ENCODE measurements around the gene PARM1.
A peak's percentile ranks its signal among the peaks of the same experiment; 100 is the strongest.
"Not testable (repeated sequence)": the region's sequence is repeated elsewhere in the genome, so short reads cannot be mapped to it uniquely, and the experiment has no call there.

PARM1 gene

GRCh38 chr4:74975848-74976824, 43.2 kb downstream of the PARM1 start:
- intact Hi-C loops (cut with DNase I) = no loop called here
- no peak for DNase-seq

- intact Hi-C loops (cut with DNase I) = no loop called here
- no peak for DNase-seq
Measured at GRCh38 chr4:74982546-74983252, 49.8 kb downstream of the PARM1 start.

GRCh38 chr4:74983253-74983635, 50.3 kb downstream of the PARM1 start:
- intact Hi-C loops (cut with DNase I) = no loop called here
- DNase-seq = no peak

- intact Hi-C loops (cut with DNase I) = no loop called here
- DNase-seq = no peak
Measured at GRCh38 chr4:74990276-74990875, 57.5 kb downstream of the PARM1 start.

GRCh38 chr4:74994436-74994835, 61.5 kb downstream of the PARM1 start:
- intact Hi-C loops (cut with DNase I) = not testable (repeated sequence)

GRCh38 chr4:74996996-74997395, 64.1 kb downstream of the PARM1 start:
- intact Hi-C loops (cut with DNase I) = no loop called here

More at GRCh38 chr4:74994436-74994835, 61.5 kb downstream of the PARM1 start:
- not testable (repeated sequence) for DNase-seq

GRCh38 chr4:74997948-74998729, 65.2 kb downstream of the PARM1 start:
- peak in 4 of 10 donors; percentile 5 to 67 (median 40) for DNase-seq
- intact Hi-C loops (cut with DNase I) = no loop called here

More at GRCh38 chr4:74996996-74997395, 64.1 kb downstream of the PARM1 start:
- no peak for DNase-seq

GRCh38 chr4:74999714-75000309, 66.9 kb downstream of the PARM1 start:
- intact Hi-C loops (cut with DNase I) = no loop called here
- peak in 2 of 10 donors; percentile 39 to 56 for DNase-seq

GRCh38 chr4:75001871-75002270, 69.0 kb downstream of the PARM1 start:
- intact Hi-C loops (cut with DNase I) = no loop called here
- DNase-seq = no peak

- DNase-seq = no peak
- intact Hi-C loops (cut with DNase I) = no loop called here
Measured at GRCh38 chr4:75002381-75002780, 69.5 kb downstream of the PARM1 start.

- no peak for DNase-seq
- intact Hi-C loops (cut with DNase I) = no loop called here
Measured at GRCh38 chr4:75003979-75004378, 71.1 kb downstream of the PARM1 start.

GRCh38 chr4:75004755-75005668, 72.1 kb downstream of the PARM1 start:
- intact Hi-C loops (cut with DNase I) = no loop called here
- peak in 1 of 10 donors; percentile 65 for DNase-seq

- no peak for DNase-seq
- intact Hi-C loops (cut with DNase I) = no loop called here
Measured at GRCh38 chr4:75005727-75006126, 72.8 kb downstream of the PARM1 start.

- DNase-seq = no peak
- intact Hi-C loops (cut with DNase I) = no loop called here
Measured at GRCh38 chr4:75007891-75008290, 75.0 kb downstream of the PARM1 start.

GRCh38 chr4:75009138-75009537, 76.2 kb downstream of the PARM1 start:
- intact Hi-C loops (cut with DNase I) = no loop called here
- DNase-seq = no peak

- intact Hi-C loops (cut with DNase I) = no loop called here
Measured at GRCh38 chr4:75011131-75011795, 78.3 kb downstream of the PARM1 start.

GRCh38 chr4:75015627-75016026, 82.7 kb downstream of the PARM1 start:
- no peak for DNase-seq
- intact Hi-C loops (cut with DNase I) = no loop called here

More at GRCh38 chr4:75011131-75011795, 78.3 kb downstream of the PARM1 start:
- no peak for DNase-seq

GRCh38 chr4:75016472-75016871, 83.6 kb downstream of the PARM1 start:
- DNase-seq = no peak
- intact Hi-C loops (cut with DNase I) = no loop called here
